ENCODE results near the gene MYL11. TPM values are rescaled to one million over a fixed set of nuclear protein-coding genes. Genes with fewer than 3 reads are reported as not detected.
A peak's percentile ranks its signal among the peaks of the same experiment; 100 is the strongest.

MYL11 gene
- polyA plus RNA-seq, 3 donors: 0.70 to 5.1 (median 1.9) TPM

GRCh38 chr16:30369091-30369937 lies 5.3 kb upstream of the MYL11 start:
- DNase-seq: no peak

- no peak for DNase-seq
Measured at GRCh38 chr16:30369938-30370455, 4.6 kb upstream of the MYL11 start.

- peak; percentile 100 for DNase-seq
Measured at GRCh38 chr16:30370456-30371247, 4.0 kb upstream of the MYL11 start, which contains the start of gene TBC1D10B. TSS of gene TBC1D10B (minus strand) at chr16:30370494. CDS start at chr16:30370183, 311 bp downstream.

- DNase-seq: no peak
Measured at GRCh38 chr16:30371248-30371816, 3.3 kb upstream of the MYL11 start.

- no peak for DNase-seq
Measured at GRCh38 chr16:30372038-30372712, 2.4 kb upstream of the MYL11 start.

GRCh38 chr16:30372725-30373124 lies 1.9 kb upstream of the MYL11 start:
- no peak for DNase-seq

GRCh38 chr16:30375864-30376263 lies 1.3 kb downstream of the MYL11 start:
- no peak for DNase-seq

- no peak for DNase-seq
Measured at GRCh38 chr16:30376461-30376902, 1.9 kb downstream of the MYL11 start.

GRCh38 chr16:30377050-30377811 lies 2.6 kb downstream of the MYL11 start:
- DNase-seq: no peak

- DNase-seq: peak; percentile 91
Measured at GRCh38 chr16:30377812-30378235, 3.2 kb downstream of the MYL11 start.

- peak; percentile 98 for DNase-seq
Measured at GRCh38 chr16:30378236-30379157, 3.9 kb downstream of the MYL11 start.

- no peak for DNase-seq
Measured at GRCh38 chr16:30379158-30379783, 4.7 kb downstream of the MYL11 start.

GRCh38 chr16:30380072-30380802 lies 5.6 kb downstream of the MYL11 start:
- no peak for DNase-seq

GRCh38 chr16:30380803-30381208 lies 6.2 kb downstream of the MYL11 start:
- DNase-seq: no peak

- DNase-seq: no peak
Measured at GRCh38 chr16:30381291-30382041, 6.9 kb downstream of the MYL11 start.

- DNase-seq: no peak
Measured at GRCh38 chr16:30382111-30382881, 7.7 kb downstream of the MYL11 start, which contains the start of gene SEPTIN1. TSS of gene SEPTIN1 (minus strand) at chr16:30382561. CDS start at chr16:30382542, 19 bp downstream.

- no peak for DNase-seq
Measured at GRCh38 chr16:30383521-30383920, 8.9 kb downstream of the MYL11 start.
